ENCODE data around the gene NOTO.

NOTO gene

DNA sequence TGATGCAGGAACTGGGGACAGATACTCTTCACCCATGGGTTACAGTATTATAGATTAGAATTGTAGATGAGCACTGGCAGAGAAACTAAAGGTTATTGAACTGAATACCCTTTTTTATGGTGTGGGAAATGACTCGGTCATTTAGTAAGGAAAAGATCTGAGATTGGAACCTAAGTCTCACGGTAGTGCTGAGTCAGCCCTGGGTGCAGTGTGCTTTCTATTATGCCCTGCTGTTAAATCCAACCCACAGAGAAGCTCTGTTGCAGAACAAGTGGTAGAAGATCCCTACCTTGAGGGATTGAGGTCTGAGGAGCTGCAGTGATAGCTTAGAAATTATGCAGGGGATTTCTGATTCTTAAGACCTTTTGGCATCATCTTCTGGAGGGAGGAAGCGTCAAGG lies 44.5 kb downstream of the NOTO start:
- H3K4me3 Mint-ChIP-seq, result no peak overlapping the region
- no peak overlapping the region for H3K27ac Mint-ChIP-seq
- H3K4me1 Mint-ChIP-seq, result no peaks in the 10 kb centered on the region
- H3K36me3 Mint-ChIP-seq (ENCODE audit: low read depth), result peaks cover 73% of the 10 kb centered on the region
- no peaks in the 10 kb centered on the region for H3K27me3 Mint-ChIP-seq (ENCODE audit: low read depth, poor library complexity)
- no peak for DNase-seq
- TF ChIP-seq, protein P1, sequence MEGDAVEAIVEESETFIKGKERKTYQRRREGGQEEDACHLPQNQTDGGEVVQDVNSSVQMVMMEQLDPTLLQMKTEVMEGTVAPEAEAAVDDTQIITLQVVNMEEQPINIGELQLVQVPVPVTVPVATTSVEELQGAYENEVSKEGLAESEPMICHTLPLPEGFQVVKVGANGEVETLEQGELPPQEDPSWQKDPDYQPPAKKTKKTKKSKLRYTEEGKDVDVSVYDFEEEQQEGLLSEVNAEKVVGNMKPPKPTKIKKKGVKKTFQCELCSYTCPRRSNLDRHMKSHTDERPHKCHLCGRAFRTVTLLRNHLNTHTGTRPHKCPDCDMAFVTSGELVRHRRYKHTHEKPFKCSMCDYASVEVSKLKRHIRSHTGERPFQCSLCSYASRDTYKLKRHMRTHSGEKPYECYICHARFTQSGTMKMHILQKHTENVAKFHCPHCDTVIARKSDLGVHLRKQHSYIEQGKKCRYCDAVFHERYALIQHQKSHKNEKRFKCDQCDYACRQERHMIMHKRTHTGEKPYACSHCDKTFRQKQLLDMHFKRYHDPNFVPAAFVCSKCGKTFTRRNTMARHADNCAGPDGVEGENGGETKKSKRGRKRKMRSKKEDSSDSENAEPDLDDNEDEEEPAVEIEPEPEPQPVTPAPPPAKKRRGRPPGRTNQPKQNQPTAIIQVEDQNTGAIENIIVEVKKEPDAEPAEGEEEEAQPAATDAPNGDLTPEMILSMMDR (IDR thresholded peaks at IDR 0.05), result no peak
- H3K9me3 Mint-ChIP-seq, result no peaks in the 10 kb centered on the region

DNA sequence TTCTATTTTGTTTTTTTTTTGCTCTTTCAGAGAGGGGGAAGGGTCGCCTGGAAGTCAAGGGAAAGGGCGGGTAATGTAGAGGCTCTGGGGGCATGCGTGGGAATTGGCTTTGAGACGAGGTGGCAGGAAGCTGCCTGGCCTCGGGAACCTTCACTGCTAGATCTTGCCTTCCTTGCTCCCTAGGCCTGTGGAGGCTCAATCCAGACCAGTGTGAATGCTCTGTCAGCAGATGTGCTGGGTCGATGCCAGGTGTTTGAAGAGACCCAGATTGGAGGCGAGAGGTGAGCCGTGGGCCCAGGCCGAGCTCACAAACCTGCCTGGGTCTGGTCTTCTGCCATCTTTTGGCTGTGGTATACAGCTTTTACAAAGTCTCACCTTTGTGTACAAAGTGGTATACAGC lies 47.3 kb downstream of the NOTO start:
- H3K27me3 Mint-ChIP-seq (ENCODE audit: low read depth, poor library complexity), result peaks cover 3% of the 10 kb centered on the region
- no peak overlapping the region for H3K4me3 Mint-ChIP-seq
- no peaks in the 10 kb centered on the region for H3K4me1 Mint-ChIP-seq
- no peak overlapping the region for H3K27ac Mint-ChIP-seq
- TF ChIP-seq, protein P1 (IDR thresholded peaks at IDR 0.05), result no peak
- H3K36me3 Mint-ChIP-seq (ENCODE audit: low read depth), result peaks cover 66% of the 10 kb centered on the region
- DNase-seq, result no peak
- no peaks in the 10 kb centered on the region for H3K9me3 Mint-ChIP-seq

DNA sequence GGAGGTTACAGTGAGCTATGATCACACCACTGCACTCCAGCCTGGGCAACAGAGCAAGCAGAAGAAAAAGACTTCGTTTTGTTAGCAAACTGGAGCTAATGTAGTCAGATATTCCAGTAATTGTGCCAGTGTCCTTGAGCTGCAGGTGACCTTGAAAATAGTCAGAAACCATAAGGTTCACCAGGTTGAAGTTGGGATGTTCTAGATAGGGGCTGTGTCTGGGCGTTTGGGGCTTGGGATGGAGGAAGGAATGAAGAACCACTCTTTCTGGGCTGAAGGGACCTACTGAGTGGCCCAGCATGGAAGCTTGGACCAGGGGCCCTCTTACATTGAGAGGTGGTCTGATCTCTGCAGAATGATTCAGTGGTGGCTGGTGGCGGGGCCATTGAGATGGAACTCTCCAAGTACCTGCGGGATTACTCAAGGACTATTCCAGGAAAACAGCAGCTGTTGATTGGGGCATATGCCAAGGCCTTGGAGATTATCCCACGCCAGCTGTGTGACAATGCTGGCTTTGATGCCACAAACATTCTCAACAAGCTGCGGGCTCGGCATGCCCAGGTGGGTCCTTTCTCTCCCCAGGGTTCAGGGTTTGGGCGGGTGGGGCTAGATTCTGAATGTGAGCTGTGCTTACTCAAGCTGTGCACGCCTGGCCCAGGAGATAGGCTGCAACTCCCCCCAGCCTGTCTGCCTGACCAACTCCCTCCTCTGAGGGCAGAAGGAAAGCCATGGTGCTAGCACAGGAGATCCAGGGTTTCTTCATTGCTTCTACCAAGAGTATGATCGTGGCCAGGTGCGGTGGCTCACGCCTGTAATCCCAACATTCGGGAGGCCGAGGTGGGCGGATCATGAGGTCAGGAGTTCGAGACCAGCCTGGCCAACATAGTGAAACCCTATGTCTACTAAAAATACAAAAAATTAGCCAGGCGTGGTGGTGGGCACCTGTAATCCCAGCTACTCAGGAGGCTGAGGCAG lies 48.8 kb downstream of the NOTO start:
- DNase-seq, result no peak
- TF ChIP-seq, protein P1 (IDR thresholded peaks at IDR 0.05), result no peak
- H3K27me3 Mint-ChIP-seq (ENCODE audit: low read depth, poor library complexity), result peaks cover 3% of the 10 kb centered on the region
- no peaks in the 10 kb centered on the region for H3K9me3 Mint-ChIP-seq
- H3K36me3 Mint-ChIP-seq (ENCODE audit: low read depth), result peaks cover 57% of the 10 kb centered on the region
- no peak overlapping the region for H3K4me3 Mint-ChIP-seq
- no peaks in the 10 kb centered on the region for H3K4me1 Mint-ChIP-seq
- H3K27ac Mint-ChIP-seq, result peak overlapping the region; percentile 54

- peaks cover 45% of the 10 kb centered on the region for H3K36me3 Mint-ChIP-seq (ENCODE audit: low read depth)
- peak overlapping the region; percentile 51 for H3K27ac Mint-ChIP-seq
- DNase-seq, result no peak
- H3K4me1 Mint-ChIP-seq, result no peaks in the 10 kb centered on the region
- H3K27me3 Mint-ChIP-seq (ENCODE audit: low read depth, poor library complexity), result peaks cover 3% of the 10 kb centered on the region
- H3K4me3 Mint-ChIP-seq, result no peak overlapping the region
- TF ChIP-seq, protein P1 (IDR thresholded peaks at IDR 0.05), result no peak
- H3K9me3 Mint-ChIP-seq, result no peaks in the 10 kb centered on the region
Observed at GRCh38 chr2:73252238-73253027, 50.1 kb downstream of the NOTO start.

DNA sequence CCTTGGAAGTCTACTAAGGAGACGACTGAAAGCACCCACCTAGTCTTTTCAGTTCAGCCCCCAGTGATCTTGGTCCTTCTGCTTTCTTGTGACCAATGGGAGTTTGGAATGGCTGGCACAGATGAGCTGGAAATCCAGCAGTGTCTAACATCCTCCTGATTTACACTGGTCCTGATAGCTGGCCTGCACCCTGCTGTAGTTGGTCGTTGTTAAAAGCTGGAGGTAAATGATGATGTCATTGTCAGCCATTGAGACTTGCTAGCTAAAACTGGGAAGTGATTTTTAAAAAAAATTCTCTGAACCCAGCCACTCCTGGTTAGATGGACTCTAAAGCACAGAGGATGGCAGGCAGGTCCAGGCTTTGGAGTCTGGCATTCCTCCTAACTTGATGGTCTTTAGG lies 51.0 kb downstream of the NOTO start:
- TF ChIP-seq, protein P1 (IDR thresholded peaks at IDR 0.05), result no peak
- Mint-ChIP-seq H3K9me3 (no peaks in the 10 kb centered on the region), H3K27ac (peak overlapping the region; percentile 79), H3K4me1 (no peaks in the 10 kb centered on the region), H3K27me3 (ENCODE audit: low read depth, poor library complexity) (peaks cover 3% of the 10 kb centered on the region), H3K36me3 (ENCODE audit: low read depth) (peaks cover 41% of the 10 kb centered on the region), H3K4me3 (no peak overlapping the region)
- no peak for DNase-seq

Data from nephron progenitor cell (in vitro differentiated cells).